HG03039 (cell line): Measurements from ENCODE around the gene TMEM163.

ENCODE experiments used
- ATAC-seq: cut with Tn5 transposase; IDR thresholded peaks from one replicate; pipeline ENCODE4 v1.9.1; 2021; ENCODE audit warnings: mild to moderate bottlenecking, moderate library complexity; ENCODE audit not compliant: unreplicated experiment

The TMEM163 gene

DNA sequence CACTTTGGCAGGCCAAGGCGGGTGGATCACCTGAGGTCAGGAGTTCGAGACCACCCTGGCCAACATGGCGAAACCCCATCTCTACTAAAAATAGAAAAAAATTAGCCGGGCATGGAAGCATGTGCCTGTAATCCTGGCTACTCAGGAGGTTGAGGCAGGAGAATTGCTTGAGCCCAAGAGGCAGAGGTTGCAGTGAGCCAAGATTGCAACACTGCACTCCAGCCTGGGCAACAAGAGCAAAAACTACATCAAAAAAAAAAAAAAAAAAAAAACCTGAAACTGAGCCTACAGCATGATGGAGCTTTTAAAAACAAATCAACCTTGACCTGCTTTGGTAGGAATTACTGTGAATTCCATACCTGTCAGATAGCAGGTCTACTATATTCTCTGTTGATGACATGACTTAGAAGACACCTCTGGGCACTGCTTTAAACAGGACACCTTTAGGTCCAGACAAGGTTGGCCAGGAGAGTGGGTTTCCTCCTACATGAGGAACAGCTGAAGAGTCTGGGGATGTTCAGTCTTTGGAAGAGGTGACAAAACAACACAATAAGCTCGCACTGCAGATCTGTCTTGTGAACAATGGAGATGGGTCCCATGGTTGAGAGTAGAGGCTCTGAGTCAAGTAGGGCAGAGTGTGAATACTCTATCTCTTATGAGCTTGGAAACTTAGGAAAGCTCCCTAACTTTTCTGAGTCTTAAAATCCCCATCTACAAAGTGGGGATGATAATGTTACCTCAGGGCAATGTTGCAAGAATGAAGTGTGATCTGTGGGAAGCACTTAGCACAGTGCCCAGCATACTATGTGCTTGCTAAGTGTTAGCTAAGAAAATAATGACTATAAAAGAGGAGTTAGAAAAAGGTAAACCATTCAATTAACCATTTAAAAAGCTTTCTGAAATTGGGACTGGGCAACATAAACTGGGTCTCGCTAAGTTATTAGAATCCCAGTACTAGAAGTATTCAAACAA, 25.2 kb downstream of the TMEM163 start:
- ATAC-seq: no peak

DNA sequence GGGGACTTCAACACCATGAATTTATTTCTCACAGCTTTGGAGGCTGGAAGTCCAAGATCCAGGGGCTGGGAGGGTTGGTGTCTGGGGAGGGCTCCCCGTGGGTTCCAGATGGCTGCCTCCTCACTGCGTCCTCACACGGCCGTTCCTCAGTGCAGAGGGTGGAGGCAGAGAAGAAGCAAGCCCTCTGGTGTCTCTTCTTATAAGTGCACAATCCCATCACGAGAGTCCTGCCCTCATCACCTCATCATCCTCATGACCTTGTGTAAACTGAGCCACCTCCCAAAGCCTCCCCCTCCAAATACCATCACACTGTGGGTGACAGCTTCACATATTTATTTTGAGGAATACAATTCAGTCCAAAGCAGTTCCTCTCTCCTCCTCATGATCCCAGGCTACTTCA, 26.3 kb downstream of the TMEM163 start:
- ATAC-seq: peak; percentile 66

DNA sequence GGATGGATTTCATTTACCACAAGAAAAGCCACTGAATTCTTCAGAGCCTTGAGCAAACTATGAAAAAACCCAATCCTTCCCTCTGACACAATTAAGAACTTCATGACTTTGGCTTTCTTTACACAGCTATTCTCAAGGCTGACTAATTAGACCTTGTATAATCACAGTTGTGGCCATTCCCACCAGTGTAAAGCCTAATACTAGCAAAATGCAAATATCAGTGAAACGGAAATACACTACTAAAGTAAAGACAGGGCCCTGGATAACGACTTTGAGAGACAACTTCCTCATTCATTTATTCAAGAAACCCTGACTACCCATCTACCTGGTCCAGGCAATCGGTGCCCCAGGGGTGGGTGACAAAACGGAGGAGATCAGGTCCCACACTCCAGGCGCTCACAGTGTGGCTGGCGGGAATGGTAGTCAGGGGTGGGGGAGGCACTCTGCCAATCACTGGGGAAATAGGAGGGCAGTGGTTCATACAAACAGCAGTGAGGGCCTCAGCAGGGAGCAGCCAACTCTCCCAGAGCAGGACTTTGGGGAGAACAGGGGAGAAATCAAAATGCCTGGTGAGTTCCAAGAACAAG, 28.1 kb downstream of the TMEM163 start:
- no peak for ATAC-seq

DNA sequence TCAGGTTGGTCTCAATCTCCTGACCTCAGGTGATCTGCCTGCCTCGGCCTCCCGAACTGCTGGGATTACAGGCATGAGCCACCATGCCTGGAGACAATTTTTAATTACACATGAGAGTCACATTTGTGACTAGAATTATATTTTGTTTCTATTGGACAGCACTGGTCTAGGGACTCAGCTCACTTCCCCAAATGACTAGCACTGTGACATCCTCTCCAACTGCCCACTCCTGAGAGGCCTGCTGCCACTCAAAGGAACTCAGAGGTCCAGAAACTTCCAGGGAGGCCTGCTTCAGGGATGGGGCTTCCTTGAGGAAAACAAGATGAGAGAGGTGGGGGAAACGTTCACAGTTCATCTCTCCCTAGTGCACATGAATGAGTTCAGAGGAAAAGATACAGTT, 29.5 kb downstream of the TMEM163 start:
- ATAC-seq: no peak

DNA sequence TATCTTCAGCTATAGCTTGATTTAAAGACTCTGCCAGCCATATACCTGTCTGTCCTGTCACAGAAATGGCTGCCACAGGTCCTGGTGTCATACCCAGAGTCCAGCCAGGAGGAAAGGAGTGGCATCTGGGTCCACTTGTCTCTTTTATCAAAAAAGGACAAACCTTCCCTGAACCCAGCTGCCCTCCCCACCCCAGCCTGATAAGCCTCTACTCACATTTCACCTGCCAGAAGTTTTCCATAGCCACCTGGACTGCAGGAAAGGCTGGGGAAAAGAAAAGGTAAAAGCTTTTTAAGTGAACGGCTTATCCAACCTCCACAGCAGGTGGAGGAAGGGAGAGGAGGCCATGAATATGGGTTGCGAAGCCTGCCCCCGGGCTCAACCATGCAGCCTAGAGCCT, 32.8 kb downstream of the TMEM163 start:
- no peak for ATAC-seq

DNA sequence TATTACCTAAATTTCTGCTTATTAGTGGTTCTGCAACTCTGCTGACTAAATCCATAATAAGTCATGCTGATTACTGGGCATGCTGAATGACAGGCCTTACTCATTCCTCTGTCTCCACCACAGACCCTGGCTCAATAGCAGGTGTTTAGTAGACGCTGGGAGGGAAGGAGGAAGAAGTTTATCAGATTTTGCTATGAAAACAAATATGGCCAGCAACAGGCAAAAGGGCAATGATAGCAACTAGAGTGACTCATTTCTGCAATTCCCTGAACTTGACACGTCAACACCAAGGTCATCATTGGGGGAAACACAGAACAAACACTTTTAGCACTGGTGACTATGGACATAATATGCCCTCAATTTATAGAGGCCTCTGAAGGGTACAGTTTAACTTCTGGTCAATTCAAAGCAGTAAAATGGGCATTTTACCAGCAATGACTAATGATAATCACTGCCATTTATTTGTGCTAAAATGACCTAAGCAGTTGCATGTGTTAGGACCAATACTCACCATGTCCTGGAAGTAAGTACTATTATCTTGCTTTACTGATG, 35.2 kb downstream of the TMEM163 start:
- peak; percentile 76 for ATAC-seq

DNA sequence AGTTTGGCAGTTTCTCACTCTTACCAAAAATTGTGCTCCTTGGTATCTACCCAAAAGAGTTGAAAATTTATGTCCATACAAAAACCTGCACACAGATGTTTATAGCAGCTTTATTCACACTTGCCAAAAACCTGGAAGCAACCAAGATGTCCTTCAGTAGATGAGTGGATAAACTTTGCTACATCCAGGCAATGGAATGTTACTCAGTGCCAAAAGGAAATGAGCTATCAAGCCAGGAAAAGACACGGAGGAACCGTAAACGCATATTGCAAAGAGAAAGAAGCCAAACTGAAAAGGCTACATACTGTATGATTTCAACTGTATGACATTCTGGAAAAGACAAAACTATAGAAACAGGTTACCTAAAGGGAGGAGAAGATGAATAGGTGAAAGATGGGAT, 36.1 kb downstream of the TMEM163 start:
- no peak for ATAC-seq

DNA sequence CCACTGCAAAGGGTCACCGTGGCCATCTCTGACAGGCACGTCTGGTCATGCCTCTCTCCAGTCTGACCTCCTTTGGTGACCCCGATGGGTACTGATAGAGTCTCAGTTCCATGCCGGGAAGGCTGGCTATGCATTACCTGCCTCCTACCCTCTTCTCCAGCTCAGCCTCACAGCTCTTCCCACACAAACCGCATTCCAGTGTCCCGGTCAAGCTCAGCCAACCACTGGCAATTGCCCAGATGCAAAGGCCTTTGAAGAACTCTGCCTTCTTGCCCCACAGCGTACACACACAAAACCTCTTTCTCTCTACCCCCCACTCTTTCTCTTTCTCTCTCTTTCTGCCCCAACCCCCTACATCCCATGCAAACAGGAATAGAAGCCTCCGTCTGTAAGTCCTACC, 37.6 kb downstream of the TMEM163 start:
- ATAC-seq: no peak

DNA sequence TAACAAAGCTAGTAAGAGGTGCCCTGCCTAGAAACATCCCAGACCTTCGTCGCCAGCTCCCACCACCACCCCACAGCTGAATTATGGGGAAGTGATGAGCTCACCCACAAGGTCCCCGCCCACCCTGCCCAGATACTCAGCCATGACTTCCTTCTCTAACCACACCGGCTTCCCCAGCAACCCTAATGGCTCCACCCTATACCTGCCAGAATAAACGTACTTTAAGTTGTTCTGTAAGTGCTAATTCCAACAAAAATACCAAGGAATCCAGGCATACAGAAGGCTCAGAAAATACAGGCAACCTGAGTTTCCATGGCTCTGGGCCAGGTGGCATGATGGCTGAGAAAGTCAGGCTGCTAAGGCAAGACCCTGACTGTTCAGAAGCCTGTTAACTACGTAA, 39.1 kb downstream of the TMEM163 start:
- ATAC-seq: no peak

DNA sequence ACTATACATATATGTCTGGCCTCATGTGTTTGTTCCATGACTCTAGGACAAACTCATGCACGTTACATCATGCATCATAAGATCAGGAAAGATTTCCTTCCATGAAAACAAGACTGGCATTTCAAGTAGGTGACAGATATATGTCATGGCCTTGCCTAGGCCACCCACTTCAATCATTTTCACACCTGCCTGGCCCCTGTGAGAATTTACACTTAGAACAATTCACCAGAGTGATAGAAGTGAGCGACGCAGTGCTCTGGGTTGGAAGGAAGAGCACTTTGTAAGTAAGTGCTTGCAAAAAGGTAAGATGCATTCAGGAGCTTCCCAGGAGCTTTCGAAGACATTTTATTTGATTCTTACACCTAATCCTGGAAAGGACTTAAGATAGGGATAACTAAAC, 39.5 kb downstream of the TMEM163 start:
- no peak for ATAC-seq

DNA sequence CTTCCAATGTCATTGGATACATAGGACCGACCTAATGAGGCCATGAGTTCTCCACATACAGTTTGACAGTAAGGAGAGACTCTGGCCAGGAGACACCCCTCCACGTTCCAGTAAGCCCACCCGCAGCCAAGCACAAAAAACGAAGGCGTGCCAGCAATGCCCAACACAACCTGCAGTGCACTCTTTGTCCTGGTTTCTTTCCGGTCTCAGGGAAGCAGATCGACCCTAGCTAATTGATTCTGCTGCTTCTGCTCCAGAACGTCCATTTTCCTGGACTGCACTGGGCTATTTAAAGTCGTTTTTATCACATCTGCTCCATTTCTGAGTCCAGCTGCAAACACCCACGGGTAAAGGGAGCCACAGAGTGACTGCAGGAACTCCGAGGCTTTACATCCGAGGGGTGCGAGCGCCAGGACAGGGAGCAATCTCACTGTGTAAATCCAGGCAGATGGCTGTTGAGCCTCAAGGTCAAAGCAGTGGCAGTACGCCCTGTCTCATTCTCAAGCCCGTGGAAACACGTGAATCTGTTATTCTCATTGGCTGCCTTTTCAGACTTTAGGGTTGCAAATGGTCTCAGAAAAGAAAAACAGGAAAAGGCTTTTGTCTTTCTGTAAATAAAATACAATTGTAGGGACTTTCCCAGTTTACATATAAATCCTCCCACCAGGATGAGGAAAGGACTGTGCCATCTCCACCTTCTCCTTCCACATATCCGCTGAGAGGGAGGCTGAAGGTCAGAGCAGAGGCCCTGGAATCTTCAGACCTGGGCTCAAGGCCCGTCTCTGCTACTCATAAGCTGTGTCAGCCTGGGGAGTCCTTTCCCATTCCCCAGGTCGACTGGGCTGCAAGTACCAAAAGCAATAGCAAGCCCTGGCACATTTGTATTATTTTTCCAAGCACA, 40.7 kb downstream of the TMEM163 start:
- no peak for ATAC-seq

DNA sequence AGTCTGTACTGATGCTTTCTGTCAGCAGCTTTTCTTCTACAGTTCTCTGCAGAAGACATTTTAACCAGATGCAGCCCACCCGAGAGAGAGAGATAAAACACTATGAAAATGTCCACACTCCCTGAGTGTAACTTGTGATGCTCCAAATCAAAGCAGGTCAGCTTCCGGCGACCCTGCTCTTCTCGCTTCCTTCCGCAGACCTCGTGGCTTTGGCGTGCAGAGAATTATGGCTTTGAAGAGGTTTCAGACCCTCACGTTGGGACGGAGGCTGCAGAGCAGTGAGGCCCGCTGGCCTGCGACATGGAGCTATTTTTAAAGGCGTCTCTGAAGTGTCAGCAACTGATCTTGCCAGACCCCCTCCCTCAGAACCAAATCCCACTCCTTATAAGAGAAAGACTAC, 41.8 kb downstream of the TMEM163 start:
- no peak for ATAC-seq

DNA sequence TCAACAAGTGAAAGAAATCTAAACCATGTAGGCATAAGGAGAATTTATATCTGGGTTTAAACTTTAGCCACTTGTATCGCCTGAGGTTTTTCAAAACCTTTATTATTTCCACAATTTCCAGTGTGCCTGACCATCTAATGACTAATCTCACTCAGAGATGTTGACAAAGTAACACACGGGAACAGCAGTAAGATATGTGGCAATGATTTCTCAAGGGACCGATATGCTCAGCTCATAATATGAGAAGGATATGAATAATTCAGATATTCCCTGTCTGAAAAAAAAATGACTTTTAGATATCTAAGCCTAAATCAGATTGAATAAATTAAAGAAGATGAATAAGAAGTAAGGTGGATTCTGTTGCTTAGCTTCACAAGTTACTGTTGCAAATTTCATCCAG, 43.5 kb downstream of the TMEM163 start:
- no peak for ATAC-seq

DNA sequence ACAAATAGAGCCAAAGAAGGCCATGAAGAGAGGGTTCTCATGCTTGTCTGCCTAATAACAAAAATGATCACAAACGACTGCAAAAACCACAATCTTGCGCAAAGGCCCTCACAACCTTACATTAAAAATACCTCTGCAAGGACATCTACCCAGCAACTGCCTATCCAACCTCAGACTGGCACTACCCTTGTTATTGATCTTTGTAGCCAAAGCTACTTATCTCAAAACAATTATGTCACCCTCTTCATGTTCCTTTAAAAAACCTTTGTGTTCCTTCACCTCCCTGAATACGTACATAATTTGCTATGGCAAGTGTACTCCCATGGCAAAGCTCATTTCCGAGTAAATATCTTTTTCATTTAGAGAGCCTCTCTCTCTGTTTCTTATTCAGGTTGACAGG, 44.1 kb downstream of the TMEM163 start:
- ATAC-seq: no peak

DNA sequence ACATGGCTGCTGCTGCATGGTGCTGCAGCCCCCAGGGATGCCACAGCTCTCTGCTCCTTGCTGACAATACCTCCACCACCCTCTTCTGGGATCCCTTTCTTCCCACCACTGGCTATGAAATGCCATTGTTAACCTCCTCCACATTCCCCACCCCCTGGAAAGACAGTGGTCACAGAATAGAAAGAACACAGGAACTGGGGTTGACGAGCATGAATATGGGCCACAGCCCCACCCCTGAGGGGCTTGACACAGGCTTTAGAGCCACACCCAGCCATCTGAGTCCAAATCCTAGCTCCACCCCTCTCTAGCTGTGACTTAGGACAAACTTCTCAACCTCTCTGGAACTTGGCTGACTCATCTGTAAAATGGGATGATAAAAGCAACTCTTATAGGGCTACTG, 47.3 kb downstream of the TMEM163 start:
- no peak for ATAC-seq

DNA sequence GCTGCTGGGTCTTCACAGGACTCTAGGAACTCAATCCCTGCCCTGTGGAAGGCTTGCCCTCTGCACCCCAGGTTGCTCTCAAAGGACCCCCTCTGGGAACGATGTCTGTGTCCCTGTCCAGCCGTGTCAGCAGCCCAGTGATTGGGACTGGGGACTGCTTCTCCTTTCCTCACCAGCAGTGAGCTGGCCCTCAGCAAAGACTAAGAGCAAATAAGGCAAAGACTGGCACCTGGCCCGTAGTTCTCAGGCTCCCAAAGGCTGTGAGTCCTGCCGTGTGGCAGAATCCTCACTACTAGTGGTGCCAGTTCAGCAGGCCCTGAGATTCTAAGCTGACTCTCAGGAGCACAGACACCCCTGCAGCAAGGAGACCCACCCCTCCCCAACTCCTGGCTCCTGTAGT, 47.8 kb downstream of the TMEM163 start:
- no peak for ATAC-seq

DNA sequence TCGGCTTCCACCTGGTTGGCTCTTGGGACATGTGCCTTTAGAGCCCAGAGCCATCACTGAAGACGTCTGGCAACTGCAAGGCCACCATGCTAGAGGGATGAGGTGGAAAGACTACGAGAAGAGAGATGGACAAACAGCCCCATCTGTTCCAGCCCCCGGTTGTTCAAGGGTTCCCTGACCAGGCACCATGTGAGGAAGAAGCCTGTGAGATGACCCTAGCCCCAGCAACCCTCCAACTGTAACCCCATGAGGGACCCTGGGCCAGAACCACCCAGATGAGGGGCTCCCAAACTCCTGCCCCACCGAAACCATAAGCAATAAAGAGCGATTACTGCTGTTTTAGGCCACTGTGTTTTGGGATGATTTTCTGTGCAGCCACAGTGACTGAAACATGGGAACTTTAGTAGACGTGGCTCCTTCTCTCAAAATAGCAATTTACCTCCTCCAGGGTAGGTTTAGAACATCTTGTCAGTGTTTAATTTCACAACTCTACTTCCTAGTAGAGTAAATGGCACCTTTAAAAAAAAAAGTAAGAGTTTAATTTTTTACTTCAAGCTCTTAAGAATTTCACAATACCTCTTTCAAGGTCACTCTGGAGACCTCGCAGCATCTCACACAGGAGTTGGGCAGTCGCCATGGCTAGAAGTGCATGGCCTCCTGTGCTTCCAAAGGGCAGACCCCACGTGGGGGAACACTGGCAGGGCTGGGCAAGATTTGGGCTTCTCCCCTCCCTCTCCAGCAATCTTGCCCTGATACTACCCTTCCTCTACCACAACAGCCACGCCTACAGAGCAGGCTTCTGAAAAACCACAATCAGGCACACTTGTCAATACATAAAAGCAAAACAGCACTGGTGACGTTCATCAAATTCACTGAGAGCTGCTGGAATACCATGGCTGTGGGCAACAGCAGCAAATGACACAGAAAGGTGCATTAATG, 48.8 kb downstream of the TMEM163 start:
- no peak for ATAC-seq

DNA sequence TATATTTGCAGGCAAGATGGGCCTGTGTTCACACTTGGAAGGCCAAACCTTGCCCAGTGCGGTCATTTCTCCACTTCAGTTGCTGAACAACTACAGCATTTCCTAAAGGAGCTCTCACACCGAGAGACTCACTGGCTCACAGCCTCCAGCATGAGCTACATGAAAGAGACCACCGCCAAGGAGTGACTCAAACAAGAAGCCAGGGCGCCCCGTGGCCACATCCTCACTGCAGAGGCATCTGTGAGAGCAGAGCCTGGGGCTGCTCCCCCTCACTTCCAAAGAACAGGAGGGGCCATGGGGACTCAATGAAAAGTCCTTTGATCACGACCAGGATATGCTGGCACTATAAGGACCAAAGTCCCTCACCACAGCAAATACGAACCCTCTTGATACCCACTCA, 50.0 kb downstream of the TMEM163 start:
- ATAC-seq: peak; percentile 58

DNA sequence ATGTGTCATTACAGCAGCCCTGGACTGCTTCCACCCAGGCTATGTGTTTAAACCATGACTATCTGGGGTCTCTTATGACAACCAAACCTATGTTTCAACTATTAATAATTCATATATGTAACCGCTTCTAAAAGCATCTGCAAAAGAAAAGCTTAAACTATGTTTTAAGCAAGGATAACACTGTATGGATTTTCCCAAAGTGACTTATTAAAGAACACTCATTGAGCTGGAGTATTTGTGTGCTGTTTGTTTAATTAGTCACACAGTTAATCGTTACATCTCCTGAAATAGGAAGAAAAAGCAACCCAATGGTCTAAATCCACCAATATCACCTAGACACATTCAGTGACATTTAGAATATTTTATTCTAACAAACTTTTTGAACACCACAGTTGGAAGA, 51.3 kb downstream of the TMEM163 start:
- no peak for ATAC-seq

DNA sequence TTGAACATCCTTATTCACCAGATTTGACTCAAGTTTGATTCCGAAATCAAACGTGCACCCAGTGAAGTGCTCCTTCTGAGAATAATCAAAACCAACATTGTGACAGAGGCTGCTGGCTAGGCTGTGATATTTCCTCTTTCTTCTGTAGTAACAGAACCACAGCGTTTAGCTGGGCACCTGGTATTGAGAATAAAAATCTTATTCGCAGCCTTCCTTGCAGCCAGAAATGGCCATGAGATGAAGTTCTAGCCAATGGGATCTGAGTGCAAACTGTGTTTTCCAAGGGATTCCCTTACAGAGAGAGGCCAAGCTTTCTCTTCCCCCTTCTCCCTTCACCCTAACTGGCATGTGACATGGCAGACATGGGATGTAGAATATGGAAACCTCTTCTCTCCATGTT, 51.7 kb downstream of the TMEM163 start:
- no peak for ATAC-seq
